ENCODE data around the gene ATG10. TPM values are rescaled to one million over a fixed set of nuclear protein-coding genes. Genes with fewer than 3 reads are reported as not detected.

Gene ATG10
- total and polyA plus RNA-seq, 2 donors: 10.4 to 12.7 TPM

- no peaks in the 10 kb centered on the region for H3K9me3 ChIP-seq (ENCODE audit: control insufficient read depth in 2 of 2, insufficient read depth in 1 of 2, low read length in 1 of 2)
- H3K27ac ChIP-seq (ENCODE audit: low read depth in 1 of 2, low read length in 1 of 2): no peak overlapping the region
- 97% methylated on average over 4 of the region's 4 CpGs for WGBS
- no peaks in the 10 kb centered on the region for H3K4me1 ChIP-seq (ENCODE audit: control insufficient read depth in 2 of 2, insufficient read depth in 2 of 2, low read length in 2 of 2)
- no peak for DNase-seq (ENCODE audit: low read depth in 6 of 9, low spot score in 9 of 9)
- H3K36me3 ChIP-seq (ENCODE audit: control insufficient read depth in 2 of 2, insufficient read depth in 2 of 2, low read length in 1 of 2): no peaks in the 10 kb centered on the region
- H3K4me3 ChIP-seq (ENCODE audit: low read length in 2 of 2): no peak overlapping the region
- H3K27me3 ChIP-seq (ENCODE audit: control insufficient read depth in 2 of 2, insufficient read depth in 1 of 2, low read length in 1 of 2): no peaks in the 10 kb centered on the region
These were observed 181.2 kb downstream of the ATG10 start for GRCh38 chr5:82152978-82153481.

DNA sequence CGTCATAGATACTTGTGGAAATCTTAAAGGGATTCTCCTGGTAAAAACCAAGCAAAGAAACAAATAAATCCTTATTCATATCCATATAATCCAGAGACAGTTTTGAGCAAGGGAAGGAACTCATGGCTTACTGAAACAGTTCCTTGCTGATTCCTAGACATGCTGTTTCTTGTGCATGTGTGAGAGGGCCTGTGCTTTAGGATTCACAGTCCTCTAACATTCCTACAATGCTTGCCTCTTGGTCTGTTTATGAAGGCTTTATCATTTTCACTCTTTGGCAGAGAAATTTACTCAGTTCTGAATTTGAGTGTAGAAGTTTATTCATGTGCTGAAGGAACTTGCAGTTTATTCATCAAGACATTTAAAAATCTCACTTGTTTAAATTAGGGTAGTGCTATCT is 183.0 kb downstream of the ATG10 start:
- no peak for DNase-seq (ENCODE audit: low read depth in 6 of 9, low spot score in 9 of 9)
- H3K4me1 ChIP-seq (ENCODE audit: control insufficient read depth in 2 of 2, insufficient read depth in 2 of 2, low read length in 2 of 2): no peaks in the 10 kb centered on the region
- WGBS: 96% methylated on average over 1 of the region's 1 CpG
- no peak overlapping the region for H3K4me3 ChIP-seq (ENCODE audit: low read length in 2 of 2)
- H3K27me3 ChIP-seq (ENCODE audit: control insufficient read depth in 2 of 2, insufficient read depth in 1 of 2, low read length in 1 of 2): no peaks in the 10 kb centered on the region
- no peaks in the 10 kb centered on the region for H3K36me3 ChIP-seq (ENCODE audit: control insufficient read depth in 2 of 2, insufficient read depth in 2 of 2, low read length in 1 of 2)
- no peak overlapping the region for H3K27ac ChIP-seq (ENCODE audit: low read depth in 1 of 2, low read length in 1 of 2)
- H3K9me3 ChIP-seq (ENCODE audit: control insufficient read depth in 2 of 2, insufficient read depth in 1 of 2, low read length in 1 of 2): no peaks in the 10 kb centered on the region

DNA sequence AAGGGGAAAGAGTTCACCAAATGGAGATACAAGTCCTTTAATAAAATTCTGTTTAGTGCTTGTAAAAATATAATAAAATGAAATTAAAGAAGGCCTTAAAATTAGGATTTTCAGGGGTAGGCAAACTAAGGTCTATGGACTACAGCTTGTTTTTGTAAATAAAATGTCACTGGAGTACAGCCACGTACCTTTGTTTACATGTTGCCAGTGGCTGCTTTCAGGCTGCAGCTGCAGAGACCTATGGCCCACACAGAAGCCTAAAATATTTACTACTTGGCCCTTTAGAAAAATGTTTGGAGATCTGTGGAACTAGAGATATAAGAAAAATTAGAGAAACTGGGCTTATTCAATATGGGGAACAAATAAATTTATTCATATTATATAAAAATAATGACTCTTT is 183.5 kb downstream of the ATG10 start:
- H3K27ac ChIP-seq (ENCODE audit: low read depth in 1 of 2, low read length in 1 of 2): no peak overlapping the region
- H3K36me3 ChIP-seq (ENCODE audit: control insufficient read depth in 2 of 2, insufficient read depth in 2 of 2, low read length in 1 of 2): no peaks in the 10 kb centered on the region
- DNase-seq (ENCODE audit: low read depth in 6 of 9, low spot score in 9 of 9): no peak
- H3K4me3 ChIP-seq (ENCODE audit: low read length in 2 of 2): no peak overlapping the region
- 99% methylated on average over 1 of the region's 1 CpG for WGBS
- H3K9me3 ChIP-seq (ENCODE audit: control insufficient read depth in 2 of 2, insufficient read depth in 1 of 2, low read length in 1 of 2): no peaks in the 10 kb centered on the region
- H3K27me3 ChIP-seq (ENCODE audit: control insufficient read depth in 2 of 2, insufficient read depth in 1 of 2, low read length in 1 of 2): no peaks in the 10 kb centered on the region
- H3K4me1 ChIP-seq (ENCODE audit: control insufficient read depth in 2 of 2, insufficient read depth in 2 of 2, low read length in 2 of 2): no peaks in the 10 kb centered on the region

GRCh38 chr5:82156874-82157273 is 185.1 kb downstream of the ATG10 start:
- Histone ChIP-seq H3K27me3 (ENCODE audit: control insufficient read depth in 2 of 2, insufficient read depth in 1 of 2, low read length in 1 of 2) (no peaks in the 10 kb centered on the region), H3K36me3 (ENCODE audit: control insufficient read depth in 2 of 2, insufficient read depth in 2 of 2, low read length in 1 of 2) (no peaks in the 10 kb centered on the region), H3K9me3 (ENCODE audit: control insufficient read depth in 2 of 2, insufficient read depth in 1 of 2, low read length in 1 of 2) (no peaks in the 10 kb centered on the region), H3K4me1 (ENCODE audit: control insufficient read depth in 2 of 2, insufficient read depth in 2 of 2, low read length in 2 of 2) (no peaks in the 10 kb centered on the region), H3K4me3 (ENCODE audit: low read length in 2 of 2) (no peak overlapping the region), H3K27ac (ENCODE audit: low read depth in 1 of 2, low read length in 1 of 2) (no peak overlapping the region)
- DNase-seq (ENCODE audit: low read depth in 6 of 9, low spot score in 9 of 9): no peak
- 70% methylated on average over 4 of the region's 4 CpGs for WGBS

- WGBS: 98% methylated on average over 3 of the region's 3 CpGs
These were observed 187.1 kb downstream of the ATG10 start for GRCh38 chr5:82158755-82159413.

GRCh38 chr5:82160948-82161347 is 189.1 kb downstream of the ATG10 start:
- Histone ChIP-seq H3K9me3 (ENCODE audit: control insufficient read depth in 2 of 2, insufficient read depth in 1 of 2, low read length in 1 of 2) (no peaks in the 10 kb centered on the region), H3K4me1 (ENCODE audit: control insufficient read depth in 2 of 2, insufficient read depth in 2 of 2, low read length in 2 of 2) (peaks cover 3 to 8% of the 10 kb centered on the region in 2 donors), H3K27ac (ENCODE audit: low read depth in 1 of 2, low read length in 1 of 2) (no peak overlapping the region), H3K4me3 (ENCODE audit: low read length in 2 of 2) (no peak overlapping the region), H3K27me3 (ENCODE audit: control insufficient read depth in 2 of 2, insufficient read depth in 1 of 2, low read length in 1 of 2) (no peaks in the 10 kb centered on the region), H3K36me3 (ENCODE audit: control insufficient read depth in 2 of 2, insufficient read depth in 2 of 2, low read length in 1 of 2) (no peaks in the 10 kb centered on the region)
- DNase-seq (ENCODE audit: low read depth in 6 of 9, low spot score in 9 of 9): no peak

More at GRCh38 chr5:82158755-82159413, 187.1 kb downstream of the ATG10 start:
- H3K4me3 ChIP-seq (ENCODE audit: low read length in 2 of 2): no peak overlapping the region
- no peak overlapping the region for H3K27ac ChIP-seq (ENCODE audit: low read depth in 1 of 2, low read length in 1 of 2)
- no peak for DNase-seq (ENCODE audit: low read depth in 6 of 9, low spot score in 9 of 9)
- no peaks in the 10 kb centered on the region for H3K27me3 ChIP-seq (ENCODE audit: control insufficient read depth in 2 of 2, insufficient read depth in 1 of 2, low read length in 1 of 2)
- no peaks in the 10 kb centered on the region for H3K36me3 ChIP-seq (ENCODE audit: control insufficient read depth in 2 of 2, insufficient read depth in 2 of 2, low read length in 1 of 2)
- H3K9me3 ChIP-seq (ENCODE audit: control insufficient read depth in 2 of 2, insufficient read depth in 1 of 2, low read length in 1 of 2): no peaks in the 10 kb centered on the region
- no peaks in the 10 kb centered on the region for H3K4me1 ChIP-seq (ENCODE audit: control insufficient read depth in 2 of 2, insufficient read depth in 2 of 2, low read length in 2 of 2)

GRCh38 chr5:82162573-82162972 is 190.8 kb downstream of the ATG10 start:
- Histone ChIP-seq H3K4me3 (ENCODE audit: low read length in 2 of 2) (no peak overlapping the region), H3K36me3 (ENCODE audit: control insufficient read depth in 2 of 2, insufficient read depth in 2 of 2, low read length in 1 of 2) (no peaks in the 10 kb centered on the region), H3K27me3 (ENCODE audit: control insufficient read depth in 2 of 2, insufficient read depth in 1 of 2, low read length in 1 of 2) (no peaks in the 10 kb centered on the region), H3K27ac (ENCODE audit: low read depth in 1 of 2, low read length in 1 of 2) (no peak overlapping the region), H3K9me3 (ENCODE audit: control insufficient read depth in 2 of 2, insufficient read depth in 1 of 2, low read length in 1 of 2) (no peaks in the 10 kb centered on the region), H3K4me1 (ENCODE audit: control insufficient read depth in 2 of 2, insufficient read depth in 2 of 2, low read length in 2 of 2) (peaks cover 3 to 8% of the 10 kb centered on the region in 2 donors)
- WGBS: 95% methylated on average over 4 of the region's 4 CpGs
- DNase-seq (ENCODE audit: low read depth in 6 of 9, low spot score in 9 of 9): no peak

GRCh38 chr5:82163452-82164175 is 191.8 kb downstream of the ATG10 start:
- H3K4me1 ChIP-seq (ENCODE audit: control insufficient read depth in 2 of 2, insufficient read depth in 2 of 2, low read length in 2 of 2): peaks cover 3 to 8% of the 10 kb centered on the region in 2 donors
- H3K27ac ChIP-seq (ENCODE audit: low read depth in 1 of 2, low read length in 1 of 2): no peak overlapping the region
- H3K9me3 ChIP-seq (ENCODE audit: control insufficient read depth in 2 of 2, insufficient read depth in 1 of 2, low read length in 1 of 2): no peaks in the 10 kb centered on the region
- no peaks in the 10 kb centered on the region for H3K36me3 ChIP-seq (ENCODE audit: control insufficient read depth in 2 of 2, insufficient read depth in 2 of 2, low read length in 1 of 2)
- H3K27me3 ChIP-seq (ENCODE audit: control insufficient read depth in 2 of 2, insufficient read depth in 1 of 2, low read length in 1 of 2): no peaks in the 10 kb centered on the region
- H3K4me3 ChIP-seq (ENCODE audit: low read length in 2 of 2): no peak overlapping the region
- DNase-seq (ENCODE audit: low read depth in 6 of 9, low spot score in 9 of 9): no peak

- no peak overlapping the region for H3K4me3 ChIP-seq (ENCODE audit: low read length in 2 of 2)
- no peaks in the 10 kb centered on the region for H3K9me3 ChIP-seq (ENCODE audit: control insufficient read depth in 2 of 2, insufficient read depth in 1 of 2, low read length in 1 of 2)
- H3K4me1 ChIP-seq (ENCODE audit: control insufficient read depth in 2 of 2, insufficient read depth in 2 of 2, low read length in 2 of 2): peaks cover 3 to 8% of the 10 kb centered on the region in 2 donors
- WGBS: 89% methylated on average over 6 of the region's 6 CpGs
- no peaks in the 10 kb centered on the region for H3K27me3 ChIP-seq (ENCODE audit: control insufficient read depth in 2 of 2, insufficient read depth in 1 of 2, low read length in 1 of 2)
- no peaks in the 10 kb centered on the region for H3K36me3 ChIP-seq (ENCODE audit: control insufficient read depth in 2 of 2, insufficient read depth in 2 of 2, low read length in 1 of 2)
- no peak for DNase-seq (ENCODE audit: low read depth in 6 of 9, low spot score in 9 of 9)
- H3K27ac ChIP-seq (ENCODE audit: low read depth in 1 of 2, low read length in 1 of 2): peak overlapping the region in 1 of 2 donors; percentile 11
These were observed 192.6 kb downstream of the ATG10 start for GRCh38 chr5:82164176-82164976.

Measured in thymus (tissue), 11 donors.